GM18861 (cell line): ENCODE results near the gene CASTOR1.
A peak's percentile ranks its signal among the peaks of the same experiment; 100 is the strongest.
"Not testable (repeated sequence)": the region's sequence is repeated elsewhere in the genome, so short reads cannot be mapped to it uniquely, and the experiment has no call there.

Experiments
- ATAC-seq: cut with Tn5 transposase; IDR thresholded peaks from one replicate; pipeline ENCODE4 v1.9.1; 2021; ENCODE audit not compliant: unreplicated experiment

Gene CASTOR1

DNA sequence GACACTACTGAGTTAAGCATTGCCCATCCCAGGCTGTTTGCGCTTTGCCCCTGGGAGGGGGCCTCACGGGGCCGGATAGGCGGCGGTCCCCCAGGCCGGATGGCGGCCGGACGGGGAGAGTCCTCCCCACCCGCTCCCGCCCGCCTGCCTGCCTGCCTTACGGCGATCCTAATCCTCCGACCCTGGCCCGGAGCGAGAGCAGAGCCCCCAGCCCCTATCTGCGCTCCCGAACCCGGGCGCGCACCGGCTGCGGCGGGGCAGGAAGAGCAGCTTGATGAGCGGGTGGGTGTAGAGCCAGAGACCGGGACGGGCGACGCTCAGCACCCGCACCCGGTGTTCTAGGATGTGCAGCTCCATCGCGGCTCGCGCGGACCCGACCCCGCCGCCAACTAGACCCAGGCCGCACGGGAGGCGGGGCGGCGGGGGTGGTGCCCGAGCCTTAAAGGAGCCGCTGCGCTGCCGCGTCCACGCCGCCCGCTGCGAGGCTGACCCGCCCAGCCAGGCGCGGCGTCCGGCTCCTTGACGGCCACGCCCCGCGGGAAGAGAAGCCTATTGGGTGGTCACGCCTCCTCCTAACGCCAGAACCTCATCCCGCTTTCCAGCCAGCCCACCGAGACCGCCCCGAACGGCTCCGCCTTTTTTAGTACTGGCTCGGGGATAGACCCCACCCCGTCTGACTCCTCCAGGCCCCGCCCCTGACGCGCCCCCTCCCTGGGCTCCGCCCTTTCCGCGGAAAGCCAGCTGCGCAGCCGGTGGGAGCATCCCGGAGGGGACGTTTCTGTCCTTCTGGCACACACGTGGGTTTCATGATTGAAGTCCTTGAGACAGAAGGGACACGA is at the start of gene CASTOR1:
TSS of gene CASTOR1 (minus strand) at position 365 of the 839 bp plus-strand sequence. CDS start at position 357, 8 bp downstream.
- peak; percentile 42 for ATAC-seq

- no peak for ATAC-seq
These were observed 49.5 kb upstream of the CASTOR1 start for GRCh38 chr22:30338802-30339201.

DNA sequence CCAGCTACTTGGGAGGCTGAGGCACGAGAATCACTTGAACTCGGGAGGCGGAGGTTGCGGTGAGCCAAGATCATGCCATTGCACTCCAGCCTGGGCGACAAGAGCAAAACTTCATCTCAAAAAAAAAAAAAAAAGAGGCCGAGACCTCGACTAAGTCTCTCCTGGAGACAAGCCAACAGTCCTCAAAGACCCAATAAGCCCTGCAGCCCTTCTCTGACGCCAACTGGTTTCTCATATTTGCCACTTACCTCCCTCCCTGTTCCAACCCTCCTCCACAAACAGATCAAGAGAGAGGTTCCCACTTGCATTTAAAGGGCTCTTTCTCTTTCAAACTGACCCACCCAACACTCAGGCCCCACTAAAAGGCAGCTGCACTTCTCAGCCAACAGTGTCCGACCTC is 49.0 kb upstream of the CASTOR1 start:
- not testable (repeated sequence) for ATAC-seq

GRCh38 chr22:30337461-30337778 is 48.1 kb upstream of the CASTOR1 start:
- no peak for ATAC-seq

DNA sequence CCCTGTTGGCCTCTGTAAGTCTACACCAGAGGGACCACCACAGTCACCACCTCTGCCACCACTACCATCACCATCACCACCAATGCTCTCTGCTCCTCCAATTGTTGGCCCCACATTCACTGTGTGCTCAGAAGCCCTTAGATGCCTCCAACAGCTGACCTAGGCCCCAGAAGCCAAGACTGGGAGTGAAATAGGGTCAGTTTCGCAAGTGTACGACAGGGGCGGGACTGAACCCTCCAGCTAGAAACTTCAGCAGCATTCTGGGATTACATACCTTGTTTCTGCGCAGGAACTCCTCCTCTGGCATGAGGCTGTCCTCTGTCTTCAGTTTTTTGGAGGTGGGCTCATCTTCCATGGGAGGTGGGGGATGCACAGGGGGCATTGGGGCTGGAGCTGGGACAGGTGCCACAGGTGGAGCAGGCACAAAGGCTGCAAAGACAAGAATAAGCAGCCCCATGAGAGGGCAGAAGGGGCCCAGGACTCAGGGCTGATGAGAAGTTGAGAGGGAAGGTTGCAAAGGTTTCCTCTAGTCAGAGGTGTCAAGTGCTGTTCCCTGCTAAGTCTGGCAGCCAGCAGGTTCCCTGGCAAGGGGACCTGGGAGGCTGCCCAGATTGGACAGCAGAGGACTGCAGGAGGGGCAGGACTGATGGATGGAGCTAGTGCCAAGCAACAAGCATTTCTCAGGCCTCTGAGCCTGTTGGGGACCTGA is 47.6 kb upstream of the CASTOR1 start:
- ATAC-seq = no peak

DNA sequence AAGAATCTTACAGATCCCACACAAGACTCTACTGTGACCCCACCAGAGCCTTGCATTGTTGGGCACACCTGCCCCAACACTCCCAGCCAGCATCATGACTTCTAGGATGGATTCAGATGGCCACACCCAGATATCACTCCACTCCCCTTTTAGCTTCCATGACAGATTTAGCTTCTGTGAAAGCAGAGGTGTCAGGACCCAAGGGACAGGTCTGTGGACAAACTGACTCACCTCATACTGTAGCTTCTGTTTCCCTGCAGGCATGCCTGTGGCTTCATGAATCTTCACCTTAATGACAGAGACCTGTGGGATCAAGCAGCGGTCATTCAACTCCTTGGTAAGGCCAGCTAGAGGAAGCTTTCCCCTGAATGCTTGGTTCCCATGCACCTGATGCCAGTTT is 45.9 kb upstream of the CASTOR1 start:
- no peak for ATAC-seq

DNA sequence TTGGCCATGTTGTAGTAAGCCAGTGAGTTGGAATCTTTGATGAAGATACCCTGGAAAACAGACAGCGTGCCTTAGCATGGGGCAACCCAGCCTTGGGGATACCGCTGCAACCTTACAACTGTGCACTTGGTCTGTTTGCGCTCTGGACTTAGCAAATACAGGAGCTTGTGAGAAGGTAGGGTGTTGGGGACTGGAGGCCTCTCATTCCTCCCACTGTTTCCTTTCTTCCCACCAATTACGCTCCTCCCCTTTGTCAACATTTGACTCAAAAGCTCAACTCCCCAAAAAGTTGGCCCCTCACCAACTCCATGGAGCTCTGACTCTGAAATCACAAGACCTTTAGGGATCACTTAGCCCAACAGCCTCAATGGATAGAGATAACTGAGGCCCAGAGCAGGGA is 45.3 kb upstream of the CASTOR1 start:
- ATAC-seq = no peak

GRCh38 chr22:30333707-30334087 is 44.4 kb upstream of the CASTOR1 start:
- ATAC-seq = no peak

GRCh38 chr22:30332994-30333706 is 43.8 kb upstream of the CASTOR1 start:
- no peak for ATAC-seq

GRCh38 chr22:30332551-30332950 is 43.2 kb upstream of the CASTOR1 start:
- ATAC-seq = no peak

GRCh38 chr22:30328466-30329049 is 39.3 kb upstream of the CASTOR1 start:
- no peak for ATAC-seq

DNA sequence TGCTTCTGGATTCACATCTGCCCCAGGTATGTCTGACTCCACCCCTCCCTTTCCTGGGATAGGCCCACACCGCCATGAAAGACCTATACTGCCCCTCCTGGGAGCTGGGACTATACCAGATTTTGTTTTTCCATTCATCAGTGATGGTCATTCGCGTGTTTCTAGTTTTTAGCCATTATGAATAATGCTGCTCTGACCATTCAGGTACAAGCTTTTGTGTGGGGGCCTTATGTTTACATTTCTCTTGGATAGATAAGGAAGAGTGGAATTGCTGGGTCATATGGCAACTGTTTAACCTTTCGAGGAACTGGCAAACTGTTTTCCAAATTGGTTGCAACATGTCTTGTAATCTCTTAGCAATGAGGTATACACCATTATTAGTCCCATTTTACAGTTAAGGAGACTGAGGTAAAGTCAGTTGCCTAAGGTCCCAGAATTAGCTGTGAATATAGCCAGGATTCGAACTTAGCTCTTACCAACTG is 38.6 kb upstream of the CASTOR1 start:
- no peak for ATAC-seq

DNA sequence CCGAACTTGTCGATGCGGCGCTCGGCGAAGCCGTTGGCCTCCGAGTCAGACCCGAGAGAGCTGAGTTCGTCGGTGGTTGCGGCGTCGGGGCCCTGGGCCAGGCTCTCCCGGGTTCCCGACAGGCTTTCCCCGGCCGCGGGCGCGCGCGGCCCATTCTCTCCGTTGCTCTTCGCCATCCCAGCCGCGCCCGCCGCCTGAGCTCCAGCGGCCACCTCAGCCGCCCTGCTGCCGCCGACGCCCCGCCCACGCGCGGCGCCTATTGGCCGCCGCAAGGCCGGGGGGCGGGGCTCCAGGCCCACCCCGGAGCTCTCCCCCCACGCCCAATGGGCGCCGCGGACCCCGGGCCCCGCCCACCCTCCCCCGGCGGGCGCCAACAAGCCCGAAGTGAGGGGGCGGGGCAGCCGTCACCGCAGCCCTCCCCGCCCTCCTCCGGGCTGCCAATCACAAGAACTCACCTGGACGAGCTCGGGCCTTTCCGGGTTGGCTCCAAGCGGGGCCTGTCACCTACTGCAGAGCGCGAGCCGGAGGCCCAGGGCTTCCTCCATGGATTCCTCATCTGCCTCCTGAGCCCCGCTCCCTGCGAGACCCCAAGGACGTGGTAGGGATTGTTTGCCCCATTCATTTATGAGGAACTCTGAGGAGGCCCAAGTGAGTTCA is 37.5 kb upstream of the CASTOR1 start, which contains the start of gene TBC1D10A:
TSS of gene TBC1D10A (minus strand) at position 236 of the 657 bp plus-strand sequence. CDS start at position 176, 60 bp downstream.
- ATAC-seq = peak; percentile 74

DNA sequence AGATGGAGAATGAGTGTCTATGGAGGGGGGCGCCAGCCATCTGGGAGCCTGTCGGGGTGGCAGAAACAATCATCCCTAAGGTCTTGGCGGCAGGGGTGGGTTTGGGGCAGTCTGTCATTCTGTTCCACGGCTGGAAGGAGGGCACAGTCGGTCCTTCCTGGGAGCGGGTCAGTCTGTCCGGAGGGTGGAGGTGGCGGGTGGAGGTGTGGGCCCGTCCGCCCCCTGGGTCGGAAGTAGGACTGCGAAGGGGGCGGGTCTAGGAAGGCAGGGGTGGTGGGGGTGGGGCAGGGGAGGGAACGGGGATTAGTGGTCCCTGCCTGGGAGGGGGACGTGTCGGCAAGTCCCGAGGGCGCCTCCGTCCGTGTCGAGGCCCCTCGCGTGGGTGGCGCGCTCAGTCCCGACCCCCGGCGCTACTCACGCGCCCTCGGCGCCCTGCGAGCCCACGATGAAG is 37.0 kb upstream of the CASTOR1 start:
- ATAC-seq = peak; percentile 14

DNA sequence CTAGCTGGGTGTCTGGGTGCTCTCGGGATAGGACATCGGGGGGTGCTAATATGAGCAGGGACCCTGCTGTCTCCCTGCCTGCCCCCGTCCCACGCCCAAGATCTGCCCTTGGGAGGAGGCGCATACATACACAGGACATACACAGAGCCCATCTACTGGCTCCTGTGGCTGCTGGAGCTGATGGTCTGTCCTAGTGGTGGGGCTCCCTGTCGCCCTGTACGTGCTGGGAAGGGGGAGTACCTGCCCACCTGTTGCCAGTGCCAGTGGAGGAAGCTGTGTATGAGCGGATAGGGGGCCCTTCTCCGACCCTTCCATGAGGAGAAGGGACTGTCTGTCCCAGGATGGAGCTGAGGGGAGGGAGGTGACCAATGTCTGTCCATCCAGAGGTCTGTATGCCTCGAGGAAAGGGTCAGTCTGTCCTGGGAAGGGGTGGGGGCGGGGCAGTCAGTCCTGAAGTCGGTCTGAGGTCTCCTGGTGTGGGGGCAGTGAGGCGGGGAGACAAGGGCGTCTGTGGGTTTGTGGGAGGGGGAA is 36.5 kb upstream of the CASTOR1 start:
- no peak for ATAC-seq

- no peak for ATAC-seq
These were observed 35.9 kb upstream of the CASTOR1 start for GRCh38 chr22:30325065-30325720.

DNA sequence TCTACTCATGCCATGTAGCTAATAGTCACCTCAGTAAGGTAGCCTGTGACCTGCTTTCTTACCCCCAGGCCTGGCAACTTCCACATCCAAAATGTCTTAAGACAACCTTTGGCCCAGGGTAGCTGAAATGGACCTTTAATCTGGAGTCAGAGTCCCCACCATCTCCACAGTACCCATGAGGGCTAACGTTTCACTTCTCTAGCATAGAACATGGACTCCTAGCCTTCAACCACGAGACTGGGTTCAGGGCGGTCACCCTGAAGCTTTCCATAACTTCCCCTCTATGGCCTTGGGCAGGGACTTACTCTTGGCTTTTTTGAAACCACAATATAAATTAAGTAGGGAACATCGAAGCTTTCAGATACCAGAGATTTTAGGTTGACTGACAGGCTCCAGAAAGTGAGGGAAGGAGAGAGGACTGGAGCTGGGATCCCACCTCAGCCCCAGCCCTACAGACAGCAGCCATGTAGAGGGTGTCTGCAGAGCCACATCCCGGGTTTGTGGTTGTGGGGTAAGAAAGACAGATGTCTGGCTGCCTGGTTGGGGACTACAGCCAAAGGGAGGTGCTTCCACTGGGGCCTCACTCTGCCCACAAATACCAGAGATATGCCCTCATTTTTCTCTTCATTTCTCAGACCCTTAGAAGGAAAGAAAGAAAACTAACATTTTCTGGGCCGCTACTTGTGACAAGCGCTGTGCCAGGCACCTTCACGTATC is 34.9 kb upstream of the CASTOR1 start:
- no peak for ATAC-seq

GRCh38 chr22:30323246-30323645 is 33.9 kb upstream of the CASTOR1 start:
- no peak for ATAC-seq

DNA sequence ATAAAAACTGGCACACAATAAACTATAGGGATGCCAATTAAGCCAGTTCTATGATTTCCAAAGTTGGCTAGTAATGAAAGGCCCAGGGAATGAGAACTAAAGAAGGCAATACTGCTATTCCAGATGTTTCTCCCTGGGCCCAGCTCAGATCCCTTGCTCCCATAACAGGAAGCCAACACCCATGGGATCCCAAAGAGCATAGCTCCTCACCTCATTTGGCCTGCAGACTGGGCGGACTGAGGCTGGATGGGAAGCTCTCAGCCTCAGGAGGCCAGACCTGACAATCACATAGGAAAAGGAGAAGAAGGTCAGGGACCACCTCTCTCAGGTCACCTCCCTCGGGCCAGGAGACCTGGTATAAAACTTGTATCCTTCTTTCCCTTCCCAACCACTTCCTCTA is 32.2 kb upstream of the CASTOR1 start:
- ATAC-seq = no peak
